HAP-1 (cell line): ENCODE measurements around the gene EPB41L1.
A peak's percentile ranks its signal among the peaks of the same experiment; 100 is the strongest.

Source experiments
- DNase-seq, 2 experiments: peaks; one replicate each; pipeline ENCODE4 v3.0.0-alpha.2; 2016 to 2020; ENCODE audit warnings: low spot score in 2 of 2
- H3K27me3 ChIP-seq: fragments of 250-450 bp; sonication (Bioruptor Pico); 2 replicates; pipeline ENCODE4 v1.5.1; 2020; ENCODE audit warnings: low read depth, mild to moderate bottlenecking, moderate library complexity
- H3K36me3 ChIP-seq: fragments of 250-450 bp; sonication (Bioruptor Pico); replicated peaks from 2 replicates; pipeline ENCODE4 v1.5.1; 2020; ENCODE audit warnings: mild to moderate bottlenecking
- H3K4me1 ChIP-seq: fragments of 250-450 bp; sonication (Bioruptor Pico); 2 replicates; pipeline ENCODE4 v1.5.1; 2020; ENCODE audit warnings: mild to moderate bottlenecking
- H3K4me3 ChIP-seq: fragments of 250-450 bp; sonication (Bioruptor Pico); 2 replicates; pipeline ENCODE4 v1.5.1; 2020; ENCODE audit warnings: mild to moderate bottlenecking, moderate library complexity
- H3K9me3 ChIP-seq: fragments of 250-450 bp; sonication (Bioruptor Pico); 2 replicates; pipeline ENCODE4 v1.5.1; 2020; ENCODE audit warnings: mild to moderate bottlenecking, moderate library complexity
- in situ Hi-C: fragments of 300-500 bp; cut with MboI; formaldehyde crosslinking; loops from 3 replicates; pipeline ENCODE4 v1.14.3; 2020; ENCODE audit warnings: low sequenced_read_pairs, inconsistent platforms, mixed read lengths

The EPB41L1 gene

GRCh38 chr20:36154700-36155628 is at the start of gene EPB41L1:
EPB41L1 (plus strand) TSS chr20:36154740; CDS start chr20:36173778, 19,038 bp downstream.
- H3K9me3 ChIP-seq: no peaks in the 10 kb centered on the region
- H3K27me3 ChIP-seq: no peaks in the 10 kb centered on the region
- no peaks in the 10 kb centered on the region for H3K36me3 ChIP-seq
- H3K4me3 ChIP-seq: peak within 1 kb of the TSS; percentile 56
- peak in 1 of 2 experiments; percentile 34 for DNase-seq
- peaks cover 11% of the 10 kb centered on the region; the same call in 1 of the 2 replicates for H3K4me1 ChIP-seq
- in situ Hi-C loops: no loop called here

- no peaks in the 10 kb centered on the region for H3K36me3 ChIP-seq
- H3K9me3 ChIP-seq: no peaks in the 10 kb centered on the region
- no peak overlapping the region for H3K4me3 ChIP-seq
- DNase-seq: no peak
- in situ Hi-C loops: no loop called here
- no peaks in the 10 kb centered on the region for H3K27me3 ChIP-seq
- H3K4me1 ChIP-seq: no peaks in the 10 kb centered on the region
Observed at GRCh38 chr20:36104856-36105255, 49.7 kb upstream of the EPB41L1 start.

- Histone ChIP-seq H3K4me3 (no peak overlapping the region), H3K27me3 (no peaks in the 10 kb centered on the region), H3K36me3 (no peaks in the 10 kb centered on the region), H3K4me1 (no peaks in the 10 kb centered on the region), H3K9me3 (no peaks in the 10 kb centered on the region)
- DNase-seq: no peak
- in situ Hi-C loops: no loop called here
Observed at GRCh38 chr20:36105711-36106226, 48.8 kb upstream of the EPB41L1 start.

GRCh38 chr20:36106606-36107005 is 47.9 kb upstream of the EPB41L1 start:
- DNase-seq: no peak
- Histone ChIP-seq H3K9me3 (no peaks in the 10 kb centered on the region), H3K4me1 (no peaks in the 10 kb centered on the region), H3K4me3 (no peak overlapping the region), H3K36me3 (no peaks in the 10 kb centered on the region), H3K27me3 (no peaks in the 10 kb centered on the region)
- in situ Hi-C loops: no loop called here

GRCh38 chr20:36107881-36108280 is 46.7 kb upstream of the EPB41L1 start:
- no peaks in the 10 kb centered on the region for H3K9me3 ChIP-seq
- in situ Hi-C loops: no loop called here
- no peaks in the 10 kb centered on the region for H3K36me3 ChIP-seq
- no peak for DNase-seq
- H3K4me3 ChIP-seq: no peak overlapping the region
- no peaks in the 10 kb centered on the region for H3K27me3 ChIP-seq
- H3K4me1 ChIP-seq: no peaks in the 10 kb centered on the region

GRCh38 chr20:36109251-36109947 is 45.1 kb upstream of the EPB41L1 start:
- Histone ChIP-seq H3K27me3 (no peaks in the 10 kb centered on the region), H3K4me1 (no peaks in the 10 kb centered on the region), H3K36me3 (no peaks in the 10 kb centered on the region), H3K9me3 (no peaks in the 10 kb centered on the region), H3K4me3 (no peak overlapping the region)
- DNase-seq: peak in 1 of 2 experiments; percentile 23
- in situ Hi-C loops: no loop called here

GRCh38 chr20:36110994-36111393 is 43.5 kb upstream of the EPB41L1 start:
- no peak for DNase-seq
- Histone ChIP-seq H3K27me3 (no peaks in the 10 kb centered on the region), H3K4me3 (no peak overlapping the region), H3K36me3 (no peaks in the 10 kb centered on the region), H3K4me1 (no peaks in the 10 kb centered on the region), H3K9me3 (no peaks in the 10 kb centered on the region)
- in situ Hi-C loops: no loop called here

- Histone ChIP-seq H3K4me3 (no peak overlapping the region), H3K9me3 (no peaks in the 10 kb centered on the region), H3K27me3 (0 out of 2 replicates have a peak, but pooled peaks cover 2% of the 10 kb centered on the region), H3K36me3 (no peaks in the 10 kb centered on the region), H3K4me1 (no peaks in the 10 kb centered on the region)
- no peak for DNase-seq
- in situ Hi-C loops: no loop called here
Observed at GRCh38 chr20:36112112-36112511, 42.4 kb upstream of the EPB41L1 start.

- Histone ChIP-seq H3K27me3 (0 out of 2 replicates have a peak, but pooled peaks cover 2% of the 10 kb centered on the region), H3K4me1 (no peaks in the 10 kb centered on the region)
Observed at GRCh38 chr20:36113036-36113435, 41.5 kb upstream of the EPB41L1 start.

GRCh38 chr20:36113566-36114250 is 40.8 kb upstream of the EPB41L1 start:
- Histone ChIP-seq H3K36me3 (no peaks in the 10 kb centered on the region), H3K4me1 (no peaks in the 10 kb centered on the region), H3K9me3 (no peaks in the 10 kb centered on the region), H3K4me3 (no peak overlapping the region), H3K27me3 (0 out of 2 replicates have a peak, but pooled peaks cover 2% of the 10 kb centered on the region)
- in situ Hi-C loops: no loop called here
- no peak for DNase-seq

More at GRCh38 chr20:36113036-36113435, 41.5 kb upstream of the EPB41L1 start:
- no peak for DNase-seq
- in situ Hi-C loops: no loop called here
- Histone ChIP-seq H3K9me3 (no peaks in the 10 kb centered on the region), H3K4me3 (no peak overlapping the region), H3K36me3 (no peaks in the 10 kb centered on the region)

- DNase-seq: no peak
- Histone ChIP-seq H3K9me3 (no peaks in the 10 kb centered on the region), H3K4me3 (no peak overlapping the region), H3K36me3 (no peaks in the 10 kb centered on the region), H3K4me1 (no peaks in the 10 kb centered on the region), H3K27me3 (0 out of 2 replicates have a peak, but pooled peaks cover 2% of the 10 kb centered on the region)
- in situ Hi-C loops: no loop called here
Observed at GRCh38 chr20:36114707-36115106, 39.8 kb upstream of the EPB41L1 start.

GRCh38 chr20:36115925-36116324 is 38.6 kb upstream of the EPB41L1 start:
- H3K4me1 ChIP-seq: no peaks in the 10 kb centered on the region
- no peaks in the 10 kb centered on the region for H3K9me3 ChIP-seq
- no peak overlapping the region for H3K4me3 ChIP-seq
- DNase-seq: no peak
- H3K27me3 ChIP-seq: 0 out of 2 replicates have a peak, but pooled peaks cover 2% of the 10 kb centered on the region
- no peaks in the 10 kb centered on the region for H3K36me3 ChIP-seq
- in situ Hi-C loops: no loop called here

GRCh38 chr20:36116807-36117441 is 37.6 kb upstream of the EPB41L1 start:
- in situ Hi-C loops: no loop called here
- no peaks in the 10 kb centered on the region for H3K9me3 ChIP-seq
- H3K36me3 ChIP-seq: no peaks in the 10 kb centered on the region
- no peak for DNase-seq
- H3K4me1 ChIP-seq: no peaks in the 10 kb centered on the region
- no peak overlapping the region for H3K4me3 ChIP-seq
- 0 out of 2 replicates have a peak, but pooled peaks cover 2% of the 10 kb centered on the region for H3K27me3 ChIP-seq
